GM21786 (cell line): ENCODE data around the gene SAMD5.

Experiments used
- ATAC-seq: cut with Tn5 transposase; IDR thresholded peaks from one replicate; pipeline ENCODE4 v1.9.1; 2021; ENCODE audit not compliant: unreplicated experiment

Gene SAMD5

DNA sequence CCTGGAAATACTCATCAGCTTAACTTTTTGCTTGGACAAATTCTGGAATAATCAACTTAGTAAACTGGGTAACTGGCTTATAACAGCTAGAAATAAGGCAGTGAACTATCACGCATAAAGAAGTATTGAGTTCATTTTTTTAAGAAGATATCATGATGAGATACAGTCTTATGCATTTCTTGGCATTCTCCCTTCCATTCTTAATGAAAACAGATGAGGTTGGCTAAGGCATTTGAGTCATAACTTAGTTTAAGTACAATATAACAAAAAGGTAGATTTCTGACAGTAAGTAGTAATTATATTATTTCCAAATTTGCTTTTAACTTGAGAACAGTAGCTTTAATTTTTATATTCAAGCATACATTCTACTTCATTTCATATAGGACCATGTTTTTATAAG, 56.1 kb downstream of the SAMD5 start:
- no peak for ATAC-seq

DNA sequence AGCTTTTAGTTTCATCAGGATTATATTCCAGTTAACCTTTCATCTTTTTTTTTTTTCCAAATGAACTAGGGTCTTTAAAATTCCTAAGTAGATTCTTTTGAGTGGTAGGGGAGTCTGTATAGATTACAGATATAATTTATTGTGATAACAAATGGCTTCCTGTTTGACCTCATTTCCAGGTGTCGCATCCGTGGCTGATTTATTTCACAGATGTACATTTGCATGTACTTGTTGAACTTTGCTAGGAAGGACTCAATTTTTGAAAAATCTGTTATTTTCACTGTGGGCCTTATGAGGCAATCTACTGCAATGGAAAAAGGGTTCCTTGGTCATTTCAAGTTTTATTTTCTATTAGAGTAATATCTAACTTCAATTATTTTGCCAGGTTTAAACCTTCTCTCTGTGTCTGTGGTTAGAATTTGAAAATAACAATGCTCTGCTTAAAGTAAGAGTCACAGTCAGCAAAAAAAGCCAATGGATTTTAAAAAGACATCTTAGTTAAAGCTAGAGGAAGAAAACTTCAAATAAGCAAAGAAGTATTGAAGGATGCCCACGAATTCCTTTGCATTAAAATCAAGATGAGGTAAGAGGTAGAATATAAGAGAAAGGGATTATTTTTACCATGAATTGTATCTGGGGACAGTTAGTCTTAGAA, 57.9 kb downstream of the SAMD5 start:
- ATAC-seq: no peak

DNA sequence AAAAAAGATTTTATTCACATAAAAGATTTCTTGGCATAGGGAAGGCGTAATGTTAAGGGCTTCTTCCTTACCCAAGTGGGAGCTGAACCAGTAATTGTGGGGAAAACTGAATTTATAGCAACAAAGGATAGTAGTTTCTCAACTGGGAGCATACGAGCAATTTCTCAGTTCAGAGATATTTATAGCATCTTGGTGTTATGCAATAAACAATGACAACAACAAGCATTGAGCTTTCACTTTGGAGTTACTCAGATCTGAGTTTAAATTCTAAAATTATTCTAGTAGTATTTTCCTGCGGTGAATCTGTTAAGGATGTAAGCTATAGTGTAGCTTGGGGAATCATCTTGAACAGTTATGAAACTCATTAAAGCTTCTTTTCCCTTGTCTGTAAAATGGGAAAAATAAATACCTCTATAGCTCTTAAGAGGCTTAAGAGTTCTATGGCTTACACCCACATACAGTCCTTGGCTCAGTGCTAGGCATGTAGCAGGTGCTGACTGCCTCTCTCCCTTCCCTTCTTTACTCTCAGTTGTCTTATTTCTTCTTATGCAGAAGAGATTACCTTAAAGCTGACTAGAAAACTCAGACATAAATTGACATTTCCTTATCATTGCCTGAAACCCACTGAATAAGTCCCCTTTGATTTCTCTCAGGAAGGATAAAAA, 58.8 kb downstream of the SAMD5 start:
- ATAC-seq: no peak

DNA sequence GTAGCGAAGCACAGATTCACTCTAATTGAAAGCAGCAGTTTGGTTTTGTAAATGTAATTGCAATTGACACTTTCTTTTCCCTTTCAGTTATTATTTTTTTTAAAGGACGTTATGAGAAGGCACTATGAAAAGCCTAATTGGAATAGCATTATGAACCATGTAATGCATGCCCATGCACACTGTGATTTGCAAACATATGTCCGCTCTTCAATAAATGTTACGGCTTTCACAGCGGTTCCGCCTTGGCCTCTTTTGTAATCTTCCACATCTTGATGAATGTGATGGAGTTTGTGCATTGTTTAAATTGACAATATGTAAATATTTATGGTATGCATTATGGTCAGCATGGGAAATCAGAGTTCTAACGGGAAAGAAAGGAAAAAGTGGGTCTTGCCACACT, 61.3 kb downstream of the SAMD5 start:
- no peak for ATAC-seq

DNA sequence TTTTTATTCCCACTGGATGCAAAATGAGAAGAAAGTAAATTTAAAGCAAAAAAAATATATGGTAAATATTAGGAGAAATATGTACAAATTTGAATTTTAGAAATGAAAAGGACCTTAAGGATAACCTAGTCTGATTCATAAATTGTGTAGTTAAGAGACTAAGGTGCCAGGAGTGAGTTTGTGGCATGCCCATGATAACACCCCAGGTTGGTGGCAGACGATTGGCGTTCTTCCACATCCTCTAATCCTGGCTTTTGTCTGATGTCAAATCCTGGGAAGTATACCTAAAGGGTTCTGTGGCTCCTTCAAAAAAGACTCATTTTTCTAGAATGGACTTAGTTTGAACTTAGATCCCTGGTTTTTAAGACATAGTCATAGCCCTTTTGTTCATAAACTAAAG, 62.2 kb downstream of the SAMD5 start:
- ATAC-seq: no peak

DNA sequence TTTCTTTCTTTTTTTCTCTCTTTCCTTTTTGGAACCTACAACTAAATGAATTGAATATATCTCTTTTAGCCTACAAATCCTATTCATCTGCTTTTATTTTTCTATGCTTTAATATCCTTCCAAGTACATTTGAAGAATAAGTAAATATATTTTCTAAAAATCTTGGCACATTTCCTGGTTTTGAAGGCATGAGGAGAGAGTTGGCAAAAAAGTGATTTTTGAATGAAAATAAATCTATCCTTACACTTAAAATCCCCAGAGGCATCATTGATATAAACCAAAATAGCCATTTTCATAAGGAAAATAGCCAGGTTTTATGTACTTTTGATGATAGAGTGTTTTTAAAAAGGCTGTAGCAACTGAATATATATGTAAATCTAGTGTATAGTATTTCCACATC, 69.0 kb downstream of the SAMD5 start:
- no peak for ATAC-seq

DNA sequence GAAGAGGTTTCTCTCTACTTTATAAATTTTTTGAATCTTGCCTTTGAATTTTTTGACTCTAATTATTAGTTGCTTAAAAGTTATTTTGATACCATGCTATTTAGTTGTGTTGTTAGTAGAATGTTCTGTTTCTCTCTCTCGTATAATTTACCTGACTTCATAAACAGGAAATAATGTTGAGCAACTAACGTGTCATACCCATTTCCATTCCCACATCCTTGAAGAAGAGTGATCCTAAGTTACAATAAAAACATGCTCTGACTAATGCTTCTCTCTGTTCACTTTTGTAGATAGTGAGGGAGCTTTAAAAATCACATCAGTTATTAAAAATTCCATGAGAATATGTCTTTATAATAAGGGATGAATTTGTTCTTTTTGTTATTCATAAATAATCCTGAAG, 69.7 kb downstream of the SAMD5 start:
- no peak for ATAC-seq

DNA sequence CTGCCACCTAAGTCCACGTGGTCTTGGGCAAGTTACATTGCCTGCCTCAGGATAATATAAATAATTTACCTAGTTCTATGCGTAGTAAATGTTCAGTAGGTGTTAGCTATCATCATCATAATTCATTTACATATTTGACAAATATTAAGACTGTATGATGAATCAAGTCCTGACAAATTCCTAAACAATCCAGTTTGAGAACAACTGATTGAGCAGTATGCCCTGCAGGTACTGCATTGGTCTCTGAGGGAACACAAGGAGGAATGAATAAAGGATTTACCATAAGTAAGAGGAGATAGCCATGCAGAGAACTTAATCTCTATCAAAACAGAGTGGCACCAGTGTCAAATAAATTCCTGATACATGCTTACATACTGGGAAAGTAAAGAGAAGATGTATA, 70.4 kb downstream of the SAMD5 start:
- ATAC-seq: no peak

DNA sequence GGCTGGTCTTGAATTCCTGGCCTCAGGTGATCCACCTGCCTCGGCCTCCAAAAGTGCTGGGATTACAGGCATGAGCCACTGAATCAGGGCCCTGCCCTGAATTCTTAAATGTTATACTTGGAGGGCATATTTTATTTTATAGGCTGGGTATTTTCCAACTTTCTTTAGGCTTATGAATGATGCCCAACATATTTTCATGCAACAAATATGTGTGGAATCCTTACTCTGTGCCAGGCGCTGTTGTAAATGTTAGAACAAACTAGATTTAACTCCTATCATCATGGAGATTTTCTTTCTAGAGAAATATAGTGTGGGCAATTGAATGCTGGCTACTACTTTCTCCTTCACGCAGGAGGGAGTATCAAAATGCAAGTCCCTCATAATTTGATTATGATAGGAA, 71.2 kb downstream of the SAMD5 start:
- no peak for ATAC-seq

DNA sequence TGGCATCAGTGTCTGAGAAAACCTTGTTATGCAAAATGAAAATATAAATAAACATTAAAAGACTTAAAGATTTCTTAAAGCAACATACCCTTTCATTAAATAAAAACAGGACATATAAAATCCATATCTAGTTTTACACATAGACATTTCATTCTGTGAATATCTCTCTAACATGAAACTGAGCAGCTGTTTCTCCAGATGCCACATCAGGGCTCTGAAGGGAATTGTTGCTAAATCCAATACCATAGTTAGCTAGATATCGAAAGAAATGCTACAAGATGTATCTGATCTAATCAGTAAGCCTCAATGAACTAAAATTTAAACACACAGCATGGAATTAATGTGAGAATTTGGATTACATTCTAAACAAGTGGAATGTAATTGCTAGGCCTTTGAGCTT, 74.5 kb downstream of the SAMD5 start:
- ATAC-seq: no peak

DNA sequence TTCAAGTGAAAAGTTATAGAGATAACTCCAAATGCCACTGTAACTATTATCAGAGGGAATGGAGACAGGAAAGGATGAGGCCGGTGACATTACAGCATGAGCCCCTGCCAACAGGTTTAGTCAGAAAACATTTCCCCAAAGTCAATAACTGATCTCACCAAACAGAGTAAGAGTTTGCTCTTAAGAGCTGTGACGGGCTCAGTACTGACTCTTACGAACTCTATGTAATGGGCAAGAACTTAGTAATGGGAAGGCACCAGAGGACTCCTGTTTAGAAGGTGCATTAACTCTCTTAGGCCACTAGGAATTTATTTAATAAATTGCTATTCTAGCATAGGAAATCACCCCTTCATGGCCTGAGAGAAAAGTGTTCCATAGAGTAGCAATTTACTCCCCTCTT, 76.8 kb downstream of the SAMD5 start:
- ATAC-seq: no peak

DNA sequence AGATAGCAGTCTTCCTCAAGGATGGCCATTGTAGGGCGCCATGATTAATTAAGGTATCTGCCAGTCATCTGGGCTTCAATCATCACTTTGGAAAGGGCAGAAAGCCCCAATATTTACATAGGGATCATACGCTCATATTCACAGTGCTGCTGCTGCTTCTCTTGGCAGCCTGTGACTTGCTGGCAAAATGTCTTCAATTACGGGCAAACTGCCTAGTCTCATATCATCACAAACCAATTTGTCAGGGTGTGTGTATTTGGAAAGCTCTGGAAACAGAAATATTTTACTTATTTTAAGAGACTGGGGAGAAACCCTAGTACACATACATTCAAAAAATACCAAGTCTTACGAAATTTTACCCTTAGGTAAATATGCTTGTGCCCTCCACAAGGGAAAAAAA, 77.6 kb downstream of the SAMD5 start:
- ATAC-seq: no peak

DNA sequence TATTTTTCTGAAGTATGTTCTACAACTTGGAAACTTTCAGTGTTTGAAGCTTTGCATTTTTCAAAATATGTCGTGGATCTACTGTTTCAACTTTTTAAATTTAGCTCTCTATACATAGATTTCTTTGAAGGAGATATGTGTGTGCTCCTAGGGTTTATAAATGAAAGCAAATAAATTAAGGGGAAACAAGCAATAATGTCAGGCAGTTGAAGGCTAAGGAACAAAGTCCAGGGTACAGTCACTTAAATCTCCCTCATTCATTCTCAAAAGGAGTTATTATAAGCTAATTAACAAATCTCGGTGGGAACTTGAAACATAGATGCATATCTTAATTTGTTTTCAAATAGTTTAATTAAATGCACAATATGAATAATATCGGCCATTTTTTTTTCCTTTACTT, 79.4 kb downstream of the SAMD5 start:
- ATAC-seq: no peak

DNA sequence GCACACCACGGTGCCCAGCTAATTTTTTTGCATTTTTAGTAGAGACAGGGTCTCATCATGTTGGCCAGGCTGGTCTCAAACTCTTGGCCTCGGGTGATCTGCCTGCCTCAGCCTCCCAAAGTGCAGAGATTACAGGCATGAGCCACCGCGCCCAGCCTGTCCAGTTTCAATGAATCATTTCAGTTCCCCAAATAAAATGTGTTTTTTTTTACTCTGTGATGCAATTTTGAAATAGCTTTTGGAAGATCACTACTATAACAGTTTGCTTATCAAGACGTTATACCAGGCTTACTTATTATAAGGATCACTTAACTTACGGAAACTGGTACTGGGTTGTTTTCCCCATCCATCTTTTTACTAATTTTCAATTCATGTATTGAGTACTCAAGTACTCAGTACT, 80.0 kb downstream of the SAMD5 start:
- no peak for ATAC-seq

DNA sequence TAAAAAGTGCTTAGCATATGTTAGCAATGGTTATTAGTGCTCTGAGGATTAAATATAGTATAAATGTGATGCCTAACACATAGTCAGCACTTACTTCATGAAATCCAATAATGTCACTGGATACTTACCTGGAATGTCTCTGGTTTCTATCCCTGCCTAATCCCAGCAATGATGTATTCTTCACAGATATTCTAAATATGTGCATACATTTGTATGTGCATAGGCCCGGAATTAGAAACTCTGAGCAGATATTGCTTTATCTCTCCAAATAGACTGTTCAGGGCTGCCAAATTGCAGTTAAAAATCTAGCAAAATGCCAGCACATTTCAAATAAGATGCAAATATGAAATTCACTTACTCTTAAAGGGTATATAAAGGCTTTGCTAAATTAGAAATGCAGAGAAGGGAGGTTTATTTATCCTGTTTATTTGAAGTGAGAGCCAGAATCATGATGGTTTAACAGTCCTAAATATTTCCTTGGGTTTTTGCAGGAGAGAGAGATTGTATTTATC, 81.3 kb downstream of the SAMD5 start:
- ATAC-seq: no peak

DNA sequence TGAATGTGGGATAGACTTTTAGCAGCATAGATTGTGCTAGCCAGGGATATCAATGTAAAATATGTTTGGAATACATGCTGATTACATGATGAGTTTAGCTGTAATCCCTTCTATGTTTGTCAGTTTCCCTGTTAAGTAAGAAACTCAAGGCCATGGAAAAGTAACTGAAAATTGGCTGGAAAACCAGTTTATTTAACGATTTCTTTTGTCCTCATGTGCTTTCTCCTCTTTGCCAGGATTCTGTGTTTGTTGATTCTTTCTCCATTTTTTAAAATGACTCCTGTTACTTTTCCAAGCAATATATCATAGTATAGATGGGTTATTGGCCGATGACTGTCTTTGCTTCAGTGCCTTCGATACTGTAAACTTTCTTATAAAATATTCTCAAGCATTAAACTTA, 87.5 kb downstream of the SAMD5 start:
- ATAC-seq: no peak

DNA sequence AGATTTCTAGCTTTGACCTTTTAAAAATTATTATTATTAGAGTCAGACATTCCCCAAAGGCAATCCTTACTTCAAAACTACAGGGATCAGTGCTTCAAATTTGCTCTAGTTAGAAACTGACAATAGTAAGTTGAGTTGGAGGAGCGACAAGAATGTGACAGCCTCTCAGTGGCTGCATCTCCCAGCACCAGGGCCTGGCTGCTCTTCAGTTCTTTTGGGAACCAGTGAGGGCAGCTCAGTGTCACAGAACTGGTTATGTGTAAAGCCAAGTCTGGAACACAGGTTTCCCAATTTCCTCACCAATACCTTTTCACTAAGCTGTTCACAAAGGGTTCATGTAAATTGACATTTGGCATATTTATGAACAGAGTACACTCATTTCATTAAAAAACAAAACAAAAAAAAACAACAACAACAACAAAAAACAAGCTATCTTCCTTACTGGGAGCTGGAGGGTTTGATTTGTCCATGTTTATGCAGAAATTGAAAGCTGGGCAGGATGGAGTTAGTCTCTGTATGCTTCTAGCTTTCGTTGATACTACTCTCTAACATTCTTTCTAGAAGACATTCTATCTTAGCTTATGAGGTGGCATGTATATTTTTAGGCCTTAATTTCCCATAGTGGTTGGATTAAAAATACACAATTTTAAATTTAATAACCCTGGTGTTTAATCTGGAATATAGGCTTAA, 95.0 kb downstream of the SAMD5 start:
- ATAC-seq: no peak

DNA sequence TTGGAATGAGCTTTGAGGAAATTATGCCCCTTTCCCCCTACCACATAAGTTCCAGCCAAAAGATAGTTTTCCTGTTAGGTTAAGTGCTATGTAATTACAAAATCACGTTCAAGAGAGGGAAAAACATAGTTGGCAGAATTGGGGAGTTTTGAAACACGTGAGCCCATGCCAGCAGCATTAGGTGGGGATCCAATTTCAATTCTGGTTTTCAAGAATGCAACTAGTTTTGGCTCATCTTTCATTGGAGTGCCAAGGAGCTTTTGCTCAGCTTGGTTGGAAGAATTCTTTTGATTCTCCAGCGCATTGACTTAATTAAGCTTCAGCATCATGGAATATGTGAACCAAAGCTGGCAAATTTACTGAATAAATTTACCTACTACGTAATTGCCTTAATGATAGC, 95.9 kb downstream of the SAMD5 start:
- ATAC-seq: no peak

DNA sequence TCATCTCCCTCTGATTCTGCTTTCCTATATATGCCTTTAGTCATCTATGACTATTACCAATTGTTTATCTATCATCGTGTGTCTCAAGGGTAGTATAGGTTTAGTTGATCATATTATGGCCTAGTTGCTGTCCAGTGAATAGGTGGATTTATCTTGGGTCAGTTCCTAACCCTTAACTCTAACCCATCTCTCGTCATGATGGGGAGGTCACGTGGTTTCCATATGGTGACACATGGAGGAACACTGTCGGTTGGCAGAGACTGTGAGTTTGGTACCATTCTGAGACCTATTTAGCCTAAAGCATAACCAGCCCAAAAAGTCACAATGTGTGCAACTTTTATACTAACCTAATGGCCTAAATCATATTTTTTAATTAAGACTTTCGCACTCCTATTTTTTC, 103.5 kb downstream of the SAMD5 start:
- no peak for ATAC-seq

DNA sequence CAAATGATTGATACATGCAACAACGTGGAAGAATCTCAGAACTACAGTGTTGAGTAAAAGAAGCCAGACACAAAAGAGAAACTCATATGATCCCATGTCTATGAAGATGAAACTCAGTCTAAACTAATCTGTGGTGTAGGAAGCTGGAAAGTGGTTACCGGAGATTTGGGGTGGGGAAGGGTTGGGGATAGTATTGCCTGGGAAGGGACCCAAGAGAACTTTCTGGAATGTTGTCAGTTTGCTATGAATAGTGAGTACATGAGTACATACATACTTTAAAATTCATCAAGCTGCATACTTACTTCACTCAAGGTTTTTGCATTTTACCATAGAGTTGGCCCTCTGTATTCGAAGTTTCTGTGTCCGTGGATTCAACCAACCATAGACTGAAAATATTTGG, 106.0 kb downstream of the SAMD5 start:
- no peak for ATAC-seq

DNA sequence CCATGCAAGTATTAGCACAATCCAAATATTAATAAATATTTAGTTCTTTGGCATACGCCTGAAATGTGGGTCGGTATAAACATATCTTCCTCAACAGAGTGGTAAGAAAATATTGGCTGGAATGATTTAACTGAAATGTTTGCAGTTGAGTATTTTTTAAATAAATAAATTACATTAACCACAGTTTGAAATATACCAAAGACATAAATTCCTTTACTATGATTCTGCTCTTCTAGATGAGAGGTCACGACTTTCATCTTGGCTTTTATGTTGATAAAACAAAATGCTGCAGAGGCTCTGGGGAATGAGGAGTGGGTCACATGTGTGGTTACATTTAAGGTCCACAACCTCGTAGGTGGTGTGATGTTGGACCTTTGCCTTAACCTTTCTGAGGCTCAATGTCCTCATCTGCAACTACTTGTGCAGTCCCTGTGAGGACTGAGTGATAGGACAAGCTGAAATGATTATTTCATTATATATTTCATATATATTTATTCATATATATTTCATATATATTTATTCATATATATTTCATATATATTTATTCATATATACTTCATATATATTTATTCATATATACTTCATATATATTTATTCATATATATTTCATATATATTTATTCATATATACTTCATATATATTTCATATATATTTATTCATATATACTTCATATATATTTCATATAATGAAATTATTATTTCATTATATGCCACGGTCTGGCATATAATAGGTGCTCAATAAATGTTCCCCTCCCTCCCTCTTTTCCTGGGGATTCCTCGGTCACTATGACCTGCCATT, 107.4 kb downstream of the SAMD5 start:
- ATAC-seq: no peak

DNA sequence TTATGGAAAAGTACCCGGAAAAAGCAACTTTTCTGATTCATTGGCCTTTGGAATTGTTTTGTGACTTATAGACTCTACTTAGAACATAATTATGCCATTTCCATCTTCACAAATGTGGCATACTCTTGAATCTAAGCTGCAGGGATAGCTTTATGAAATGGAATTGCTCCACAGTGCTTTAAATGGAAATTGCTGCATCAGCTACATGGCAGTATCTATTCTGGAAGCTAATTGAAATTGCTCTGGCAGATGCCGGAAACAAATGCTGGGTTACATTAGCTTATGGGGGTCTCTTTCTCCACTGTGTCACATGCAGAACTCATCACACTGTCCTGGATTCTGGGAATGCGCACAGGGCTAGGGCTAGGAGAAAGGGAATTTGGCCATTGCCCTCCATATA, 108.9 kb downstream of the SAMD5 start:
- ATAC-seq: no peak
